ENCODE data around the gene IL1A. TPM values are rescaled to one million over a fixed set of nuclear protein-coding genes. Genes with fewer than 3 reads are reported as not detected.

IL1A gene
- total and polyA plus RNA-seq, 2 donors: 1.3 to 1.9 TPM

- H3K4me3 ChIP-seq (ENCODE audit: low read depth, low read length): no peak overlapping the region
- no peak overlapping the region for H3K27ac ChIP-seq (ENCODE audit: low read depth)
- no peak for DNase-seq (ENCODE audit: extremely low spot score)
- no peaks in the 10 kb centered on the region for H3K36me3 ChIP-seq (ENCODE audit: insufficient read depth)
- WGBS: 72% methylated on average over 5 of the region's 5 CpGs
- H3K4me1 ChIP-seq (ENCODE audit: insufficient read depth): no peaks in the 10 kb centered on the region
Observed at GRCh38 chr2:112792419-112792818, 8.1 kb upstream of the IL1A start.

GRCh38 chr2:112791693-112792230, 7.5 kb upstream of the IL1A start:
- H3K4me1 ChIP-seq (ENCODE audit: insufficient read depth): no peaks in the 10 kb centered on the region
- DNase-seq (ENCODE audit: extremely low spot score): no peak
- WGBS: 93% methylated on average over 3 of the region's 3 CpGs
- H3K27ac ChIP-seq (ENCODE audit: low read depth): no peak overlapping the region
- H3K4me3 ChIP-seq (ENCODE audit: low read depth, low read length): no peak overlapping the region
- H3K36me3 ChIP-seq (ENCODE audit: insufficient read depth): no peaks in the 10 kb centered on the region

- 91% methylated on average over 3 of the region's 3 CpGs for WGBS
- no peak for DNase-seq (ENCODE audit: extremely low spot score)
- Histone ChIP-seq H3K4me3 (ENCODE audit: low read depth, low read length) (no peak overlapping the region), H3K36me3 (ENCODE audit: insufficient read depth) (no peaks in the 10 kb centered on the region), H3K4me1 (ENCODE audit: insufficient read depth) (no peaks in the 10 kb centered on the region), H3K27ac (ENCODE audit: low read depth) (no peak overlapping the region)
Observed at GRCh38 chr2:112791019-112791418, 6.7 kb upstream of the IL1A start.

GRCh38 chr2:112790305-112790704, 6.0 kb upstream of the IL1A start:
- WGBS: 93% methylated on average over 5 of the region's 5 CpGs
- no peak overlapping the region for H3K4me3 ChIP-seq (ENCODE audit: low read depth, low read length)
- no peaks in the 10 kb centered on the region for H3K4me1 ChIP-seq (ENCODE audit: insufficient read depth)
- H3K36me3 ChIP-seq (ENCODE audit: insufficient read depth): no peaks in the 10 kb centered on the region
- DNase-seq (ENCODE audit: extremely low spot score): no peak
- H3K27ac ChIP-seq (ENCODE audit: low read depth): no peak overlapping the region

GRCh38 chr2:112789186-112789585, 4.9 kb upstream of the IL1A start:
- 84% methylated on average over 1 of the region's 1 CpG for WGBS
- no peak overlapping the region for H3K27ac ChIP-seq (ENCODE audit: low read depth)
- H3K4me1 ChIP-seq (ENCODE audit: insufficient read depth): no peaks in the 10 kb centered on the region
- H3K36me3 ChIP-seq (ENCODE audit: insufficient read depth): no peaks in the 10 kb centered on the region
- DNase-seq (ENCODE audit: extremely low spot score): no peak
- H3K4me3 ChIP-seq (ENCODE audit: low read depth, low read length): no peak overlapping the region

GRCh38 chr2:112788653-112789052, 4.4 kb upstream of the IL1A start:
- Histone ChIP-seq H3K36me3 (ENCODE audit: insufficient read depth) (no peaks in the 10 kb centered on the region), H3K4me3 (ENCODE audit: low read depth, low read length) (no peak overlapping the region), H3K27ac (ENCODE audit: low read depth) (no peak overlapping the region), H3K4me1 (ENCODE audit: insufficient read depth) (no peaks in the 10 kb centered on the region)
- 74% methylated on average over 3 of the region's 3 CpGs for WGBS
- DNase-seq (ENCODE audit: extremely low spot score): no peak

- H3K27ac ChIP-seq (ENCODE audit: low read depth): no peak overlapping the region
- no peak overlapping the region for H3K4me3 ChIP-seq (ENCODE audit: low read depth, low read length)
- H3K36me3 ChIP-seq (ENCODE audit: insufficient read depth): no peaks in the 10 kb centered on the region
- 86% methylated on average over 4 of the region's 4 CpGs for WGBS
- no peaks in the 10 kb centered on the region for H3K4me1 ChIP-seq (ENCODE audit: insufficient read depth)
- DNase-seq (ENCODE audit: extremely low spot score): no peak
Observed at GRCh38 chr2:112787729-112788393, 3.6 kb upstream of the IL1A start.

- Histone ChIP-seq H3K4me1 (ENCODE audit: insufficient read depth) (no peaks in the 10 kb centered on the region), H3K27ac (ENCODE audit: low read depth) (no peak overlapping the region), H3K36me3 (ENCODE audit: insufficient read depth) (no peaks in the 10 kb centered on the region), H3K4me3 (ENCODE audit: low read depth, low read length) (no peak overlapping the region)
- WGBS: 87% methylated on average over 3 of the region's 3 CpGs
- DNase-seq (ENCODE audit: extremely low spot score): no peak
Observed at GRCh38 chr2:112787294-112787693, 3.0 kb upstream of the IL1A start.

- WGBS: 80% methylated on average over 3 of the region's 3 CpGs
- Histone ChIP-seq H3K27ac (ENCODE audit: low read depth) (no peak overlapping the region), H3K4me1 (ENCODE audit: insufficient read depth) (no peaks in the 10 kb centered on the region), H3K4me3 (ENCODE audit: low read depth, low read length) (no peak overlapping the region), H3K36me3 (ENCODE audit: insufficient read depth) (no peaks in the 10 kb centered on the region)
- DNase-seq (ENCODE audit: extremely low spot score): no peak
Observed at GRCh38 chr2:112783187-112783714, 1.0 kb downstream of the IL1A start.

- Histone ChIP-seq H3K36me3 (ENCODE audit: insufficient read depth) (no peaks in the 10 kb centered on the region), H3K4me3 (ENCODE audit: low read depth, low read length) (no peak overlapping the region), H3K4me1 (ENCODE audit: insufficient read depth) (no peaks in the 10 kb centered on the region), H3K27ac (ENCODE audit: low read depth) (no peak overlapping the region)
- 73% methylated on average over 3 of the region's 3 CpGs for WGBS
- no peak for DNase-seq (ENCODE audit: extremely low spot score)
Observed at GRCh38 chr2:112782234-112782799, 2.0 kb downstream of the IL1A start.

- 91% methylated on average over 1 of the region's 1 CpG for WGBS
- DNase-seq (ENCODE audit: extremely low spot score): no peak
- H3K27ac ChIP-seq (ENCODE audit: low read depth): no peak overlapping the region
- H3K4me1 ChIP-seq (ENCODE audit: insufficient read depth): no peaks in the 10 kb centered on the region
- H3K4me3 ChIP-seq (ENCODE audit: low read depth, low read length): no peak overlapping the region
- H3K36me3 ChIP-seq (ENCODE audit: insufficient read depth): no peaks in the 10 kb centered on the region
Observed at GRCh38 chr2:112779598-112779997, 4.7 kb downstream of the IL1A start.

GRCh38 chr2:112777036-112777435, 7.3 kb downstream of the IL1A start:
- no peak overlapping the region for H3K4me3 ChIP-seq (ENCODE audit: low read depth, low read length)
- no peak for DNase-seq (ENCODE audit: extremely low spot score)
- H3K4me1 ChIP-seq (ENCODE audit: insufficient read depth): no peaks in the 10 kb centered on the region
- H3K36me3 ChIP-seq (ENCODE audit: insufficient read depth): no peaks in the 10 kb centered on the region
- H3K27ac ChIP-seq (ENCODE audit: low read depth): no peak overlapping the region

- H3K4me3 ChIP-seq (ENCODE audit: low read depth, low read length): no peak overlapping the region
- no peaks in the 10 kb centered on the region for H3K36me3 ChIP-seq (ENCODE audit: insufficient read depth)
- no peaks in the 10 kb centered on the region for H3K4me1 ChIP-seq (ENCODE audit: insufficient read depth)
- no peak overlapping the region for H3K27ac ChIP-seq (ENCODE audit: low read depth)
- 80% methylated on average over 3 of the region's 3 CpGs for WGBS
- DNase-seq (ENCODE audit: extremely low spot score): no peak
Observed at GRCh38 chr2:112776113-112776512, 8.2 kb downstream of the IL1A start.

GRCh38 chr2:112774536-112775285, 9.6 kb downstream of the IL1A start:
- 95% methylated on average over 3 of the region's 3 CpGs for WGBS
- H3K4me1 ChIP-seq (ENCODE audit: insufficient read depth): no peaks in the 10 kb centered on the region
- no peak overlapping the region for H3K27ac ChIP-seq (ENCODE audit: low read depth)
- H3K4me3 ChIP-seq (ENCODE audit: low read depth, low read length): no peak overlapping the region
- no peaks in the 10 kb centered on the region for H3K36me3 ChIP-seq (ENCODE audit: insufficient read depth)
- DNase-seq (ENCODE audit: extremely low spot score): no peak

Measured in urinary bladder (tissue), 4 donors.